ENCODE data around the gene NFAM1. TPM values are rescaled to one million over a fixed set of nuclear protein-coding genes. Genes with fewer than 3 reads are reported as not detected.

NFAM1 gene
- total and polyA plus RNA-seq, 4 donors, result 0.36 to 3.8 (median 2.6) TPM

GRCh38 chr22:42369250-42370041 is 62.8 kb downstream of the NFAM1 start:
- peak; percentile 86 for DNase-seq (ENCODE audit: low spot score)
- Histone ChIP-seq H3K4me1 (ENCODE audit: control insufficient read depth in 4 of 4, insufficient read depth in 4 of 4, low read length in 3 of 4) (peaks cover 2 to 15% (median 14%) of the 10 kb centered on the region in 4 donors), H3K9ac (ENCODE audit: low read depth in 1 of 2, low read length in 2 of 2) (peak overlapping the region in 1 of 2 donors; percentile 45), H3K4me3 (ENCODE audit: low read depth in 1 of 3, low read length in 3 of 3) (peak overlapping the region; percentile 1 to 72 (median 54)), H3K27me3 (ENCODE audit: control insufficient read depth in 4 of 4, insufficient read depth in 4 of 4, low read length in 3 of 4) (no peaks in the 10 kb centered on the region), H3K36me3 (ENCODE audit: control insufficient read depth in 4 of 4, insufficient read depth in 3 of 4, low read depth in 1 of 4, low read length in 3 of 4) (no peaks in the 10 kb centered on the region), H3K27ac (ENCODE audit: low read depth in 1 of 2, low read length in 2 of 2) (no peak overlapping the region), H3K9me3 (ENCODE audit: control insufficient read depth in 4 of 4, low read length in 3 of 4) (no peaks in the 10 kb centered on the region)
- WGBS, result 7% methylated on average over 42 of the region's 42 CpGs
- TF ChIP-seq ZBTB33 (IDR thresholded peaks at IDR 0.05) (no peak), GABPA (IDR thresholded peaks at IDR 0.05 in 1 of 2, conservative IDR thresholded peaks at IDR 0.05 in 1 of 2) (peak in 1 of 2 donors; percentile 51), HNF4A (conservative IDR thresholded peaks at IDR 0.05) (peak in 1 of 2 donors; percentile 21), RXRA (IDR thresholded peaks at IDR 0.05) (peak in 1 of 2 donors; percentile 15), SP1 (IDR thresholded peaks at IDR 0.05) (peak; percentile 65), REST (IDR thresholded peaks at IDR 0.05) (peak; percentile 69), FOXA1 (IDR thresholded peaks at IDR 0.05) (no peak)

- Histone ChIP-seq H3K36me3 (ENCODE audit: control insufficient read depth in 4 of 4, insufficient read depth in 3 of 4, low read depth in 1 of 4, low read length in 3 of 4) (no peaks in the 10 kb centered on the region), H3K27ac (ENCODE audit: low read depth in 1 of 2, low read length in 2 of 2) (no peak overlapping the region), H3K4me3 (ENCODE audit: low read depth in 1 of 3, low read length in 3 of 3) (peak overlapping the region; percentile 20 to 58 (median 54)), H3K27me3 (ENCODE audit: control insufficient read depth in 4 of 4, insufficient read depth in 4 of 4, low read length in 3 of 4) (no peaks in the 10 kb centered on the region), H3K9ac (ENCODE audit: low read depth in 1 of 2, low read length in 2 of 2) (no peak overlapping the region), H3K4me1 (ENCODE audit: control insufficient read depth in 4 of 4, insufficient read depth in 4 of 4, low read length in 3 of 4) (peaks cover 2 to 15% (median 14%) of the 10 kb centered on the region in 4 donors), H3K9me3 (ENCODE audit: control insufficient read depth in 4 of 4, low read length in 3 of 4) (no peaks in the 10 kb centered on the region)
- 4% methylated on average over 86 of the region's 86 CpGs for WGBS
- no peak for DNase-seq (ENCODE audit: low spot score)
- TF ChIP-seq SP1 (IDR thresholded peaks at IDR 0.05) (no peak), FOXA2 (IDR thresholded peaks at IDR 0.05) (no peak), MAX (IDR thresholded peaks at IDR 0.05) (no peak), HNF4A (conservative IDR thresholded peaks at IDR 0.05) (no peak), REST (IDR thresholded peaks at IDR 0.05) (no peak), ATF3 (IDR thresholded peaks at IDR 0.05) (no peak), JUND (IDR thresholded peaks at IDR 0.05) (no peak), EGR1 (IDR thresholded peaks at IDR 0.05; ENCODE audit: low read depth in 2 of 2) (no peak), GABPA (IDR thresholded peaks at IDR 0.05 in 1 of 2, conservative IDR thresholded peaks at IDR 0.05 in 1 of 2) (no peak), RAD21 (IDR thresholded peaks at IDR 0.05) (no peak), RXRA (IDR thresholded peaks at IDR 0.05) (no peak), NR2F2 (IDR thresholded peaks at IDR 0.05) (no peak), FOXA1 (IDR thresholded peaks at IDR 0.05) (no peak), ZBTB33 (IDR thresholded peaks at IDR 0.05) (no peak), TAF1 (conservative IDR thresholded peaks at IDR 0.05) (no peak)
Observed at GRCh38 chr22:42368379-42369249, 63.6 kb downstream of the NFAM1 start.

Measured in liver (tissue), 9 donors.